ACC112 (cell line): ENCODE measurements around the gene NECAB2.

Experiments
- H2AFZ ChIP-seq: fragments of 200-600 bp; sonication (generic); one replicate; pipeline ENCODE4 v1.6.0; 2017; ENCODE audit warnings: antibody characterized with exemption, low read length; ENCODE audit not compliant: unreplicated experiment
- H3K27ac ChIP-seq: fragments of 200-600 bp; sonication (generic); 2 replicates; pipeline ENCODE4 v1.5.1; 2014; ENCODE audit warnings: low read depth, mild to moderate bottlenecking, antibody characterized with exemption, low read length, moderate library complexity
- H3K27me3 ChIP-seq: fragments of 200-600 bp; sonication (generic); 2 replicates; pipeline ENCODE4 v1.6.1; 2014; ENCODE audit warnings: mild to moderate bottlenecking, antibody characterized with exemption, low read length, moderate library complexity, mixed read lengths; ENCODE audit not compliant: insufficient read depth
- H3K36me3 ChIP-seq: fragments of 200-600 bp; sonication (generic); 2 replicates; pipeline ENCODE4 v1.6.1; 2016; ENCODE audit warnings: mild to moderate bottlenecking, antibody characterized with exemption, low read length, moderate library complexity, mixed read lengths; ENCODE audit not compliant: insufficient read depth
- H3K4me1 ChIP-seq: fragments of 200-600 bp; sonication (generic); one replicate; pipeline ENCODE4 v1.6.1; 2016; ENCODE audit warnings: low read length, mixed read lengths; ENCODE audit not compliant: insufficient read depth, unreplicated experiment, control insufficient read depth
- H3K4me3 ChIP-seq: fragments of 200-600 bp; sonication (generic); 2 replicates; pipeline ENCODE4 v1.5.1; 2014; ENCODE audit warnings: mild to moderate bottlenecking, low read depth, low read length
- H3K79me2 ChIP-seq: fragments of 200-600 bp; sonication (generic); one replicate; pipeline ENCODE4 v1.6.0; 2016; ENCODE audit warnings: low read length; ENCODE audit not compliant: control insufficient read depth, unreplicated experiment, insufficient read depth

The NECAB2 gene

GRCh38 chr16:84029297-84030047 is 61.4 kb downstream of the NECAB2 start:
- Histone ChIP-seq H3K27me3 (no peaks in the 10 kb centered on the region; the same call in 1 of the 2 replicates), H3K4me3 (no peak overlapping the region), H3K79me2 (no peaks in the 10 kb centered on the region), H2AFZ (no peak overlapping the region), H3K36me3 (no peaks in the 10 kb centered on the region), H3K27ac (no peak overlapping the region), H3K4me1 (peaks cover 3% of the 10 kb centered on the region)

- Histone ChIP-seq H3K79me2 (no peaks in the 10 kb centered on the region), H2AFZ (no peak overlapping the region), H3K27me3 (peaks cover 8% of the 10 kb centered on the region; the same call in 1 of the 2 replicates), H3K4me3 (no peak overlapping the region), H3K36me3 (no peaks in the 10 kb centered on the region), H3K27ac (no peak overlapping the region), H3K4me1 (no peaks in the 10 kb centered on the region)
Measured at GRCh38 chr16:84031556-84031955, 63.5 kb downstream of the NECAB2 start.

- H3K27me3 ChIP-seq: peaks cover 8% of the 10 kb centered on the region; the same call in 1 of the 2 replicates
Measured at GRCh38 chr16:84032458-84033178, 64.6 kb downstream of the NECAB2 start.

GRCh38 chr16:84033251-84034195 is 65.5 kb downstream of the NECAB2 start:
- H3K79me2 ChIP-seq: no peaks in the 10 kb centered on the region
- H3K27ac ChIP-seq: no peak overlapping the region
- H3K4me3 ChIP-seq: no peak overlapping the region
- H3K27me3 ChIP-seq: peaks cover 12% of the 10 kb centered on the region
- H3K4me1 ChIP-seq: no peaks in the 10 kb centered on the region
- H3K36me3 ChIP-seq: no peaks in the 10 kb centered on the region
- no peak overlapping the region for H2AFZ ChIP-seq

More at GRCh38 chr16:84032458-84033178, 64.6 kb downstream of the NECAB2 start:
- Histone ChIP-seq H3K27ac (no peak overlapping the region), H3K4me1 (no peaks in the 10 kb centered on the region), H3K4me3 (no peak overlapping the region), H3K36me3 (no peaks in the 10 kb centered on the region), H3K79me2 (no peaks in the 10 kb centered on the region), H2AFZ (no peak overlapping the region)

- H3K79me2 ChIP-seq: no peaks in the 10 kb centered on the region
- H3K36me3 ChIP-seq: no peaks in the 10 kb centered on the region
- no peak overlapping the region for H2AFZ ChIP-seq
- peaks cover 19% of the 10 kb centered on the region for H3K27me3 ChIP-seq
- H3K4me3 ChIP-seq: no peak overlapping the region
- no peaks in the 10 kb centered on the region for H3K4me1 ChIP-seq
- H3K27ac ChIP-seq: no peak overlapping the region
Measured at GRCh38 chr16:84034516-84034915, 66.5 kb downstream of the NECAB2 start.

GRCh38 chr16:84036131-84036530 is 68.1 kb downstream of the NECAB2 start:
- Histone ChIP-seq H3K27ac (no peak overlapping the region), H2AFZ (no peak overlapping the region), H3K79me2 (no peaks in the 10 kb centered on the region), H3K4me3 (no peak overlapping the region), H3K4me1 (no peaks in the 10 kb centered on the region), H3K27me3 (peaks cover 35% of the 10 kb centered on the region), H3K36me3 (no peaks in the 10 kb centered on the region)

GRCh38 chr16:84036982-84037425 is 69.0 kb downstream of the NECAB2 start:
- H3K27me3 ChIP-seq: peaks cover 44% of the 10 kb centered on the region
- no peaks in the 10 kb centered on the region for H3K79me2 ChIP-seq
- H2AFZ ChIP-seq: no peak overlapping the region
- H3K4me3 ChIP-seq: no peak overlapping the region
- no peak overlapping the region for H3K27ac ChIP-seq
- H3K4me1 ChIP-seq: no peaks in the 10 kb centered on the region
- no peaks in the 10 kb centered on the region for H3K36me3 ChIP-seq

GRCh38 chr16:84038469-84038868 is 70.4 kb downstream of the NECAB2 start:
- no peaks in the 10 kb centered on the region for H3K4me1 ChIP-seq
- no peaks in the 10 kb centered on the region for H3K79me2 ChIP-seq
- no peaks in the 10 kb centered on the region for H3K36me3 ChIP-seq
- peaks cover 45% of the 10 kb centered on the region for H3K27me3 ChIP-seq
- H2AFZ ChIP-seq: no peak overlapping the region
- no peak overlapping the region for H3K4me3 ChIP-seq
- H3K27ac ChIP-seq: no peak overlapping the region

- Histone ChIP-seq H2AFZ (no peak overlapping the region), H3K4me3 (no peak overlapping the region), H3K79me2 (no peaks in the 10 kb centered on the region), H3K36me3 (no peaks in the 10 kb centered on the region), H3K27me3 (peaks cover 45% of the 10 kb centered on the region), H3K4me1 (no peaks in the 10 kb centered on the region), H3K27ac (no peak overlapping the region)
Measured at GRCh38 chr16:84039696-84040095, 71.7 kb downstream of the NECAB2 start.

- no peak overlapping the region for H3K4me3 ChIP-seq
- peaks cover 45% of the 10 kb centered on the region for H3K27me3 ChIP-seq
- no peaks in the 10 kb centered on the region for H3K79me2 ChIP-seq
- no peak overlapping the region for H2AFZ ChIP-seq
- H3K4me1 ChIP-seq: no peaks in the 10 kb centered on the region
- no peak overlapping the region for H3K27ac ChIP-seq
- H3K36me3 ChIP-seq: no peaks in the 10 kb centered on the region
Measured at GRCh38 chr16:84040226-84040822, 72.3 kb downstream of the NECAB2 start.
